HG03039 (cell line): ENCODE measurements around the gene SLC9A4.
A peak's percentile ranks its signal among the peaks of the same experiment; 100 is the strongest.

Experiments
- ATAC-seq: cut with Tn5 transposase; IDR thresholded peaks from one replicate; pipeline ENCODE4 v1.9.1; 2021; ENCODE audit warnings: mild to moderate bottlenecking, moderate library complexity; ENCODE audit not compliant: unreplicated experiment

Gene SLC9A4, protein sequence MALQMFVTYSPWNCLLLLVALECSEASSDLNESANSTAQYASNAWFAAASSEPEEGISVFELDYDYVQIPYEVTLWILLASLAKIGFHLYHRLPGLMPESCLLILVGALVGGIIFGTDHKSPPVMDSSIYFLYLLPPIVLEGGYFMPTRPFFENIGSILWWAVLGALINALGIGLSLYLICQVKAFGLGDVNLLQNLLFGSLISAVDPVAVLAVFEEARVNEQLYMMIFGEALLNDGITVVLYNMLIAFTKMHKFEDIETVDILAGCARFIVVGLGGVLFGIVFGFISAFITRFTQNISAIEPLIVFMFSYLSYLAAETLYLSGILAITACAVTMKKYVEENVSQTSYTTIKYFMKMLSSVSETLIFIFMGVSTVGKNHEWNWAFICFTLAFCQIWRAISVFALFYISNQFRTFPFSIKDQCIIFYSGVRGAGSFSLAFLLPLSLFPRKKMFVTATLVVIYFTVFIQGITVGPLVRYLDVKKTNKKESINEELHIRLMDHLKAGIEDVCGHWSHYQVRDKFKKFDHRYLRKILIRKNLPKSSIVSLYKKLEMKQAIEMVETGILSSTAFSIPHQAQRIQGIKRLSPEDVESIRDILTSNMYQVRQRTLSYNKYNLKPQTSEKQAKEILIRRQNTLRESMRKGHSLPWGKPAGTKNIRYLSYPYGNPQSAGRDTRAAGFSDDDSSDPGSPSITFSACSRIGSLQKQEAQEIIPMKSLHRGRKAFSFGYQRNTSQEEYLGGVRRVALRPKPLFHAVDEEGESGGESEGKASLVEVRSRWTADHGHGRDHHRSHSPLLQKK

DNA sequence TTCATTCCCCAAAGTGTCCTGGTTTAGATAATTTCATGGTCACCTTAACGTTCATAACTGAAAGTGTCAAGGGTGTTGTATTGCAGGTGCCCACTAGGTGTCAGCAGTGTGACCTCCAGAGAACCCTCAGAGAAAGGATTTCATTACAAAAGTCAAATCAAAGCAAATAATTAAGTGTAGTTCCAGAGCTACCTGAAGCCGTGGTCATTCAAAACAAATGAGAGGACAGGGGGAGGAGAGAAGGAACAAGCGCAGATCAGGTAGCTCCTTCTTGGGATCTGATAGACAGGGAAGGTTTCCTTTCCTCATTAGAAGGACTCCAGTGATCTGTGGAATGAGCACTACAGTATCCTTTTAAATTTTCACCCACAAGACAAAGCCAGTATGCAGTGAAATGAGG, at the start of gene SLC9A4:
Gene SLC9A4 (plus strand): TSS at position 207 of the 400 bp plus-strand sequence. CDS start 534 bp downstream, outside the sequence.
- ATAC-seq = no peak

DNA sequence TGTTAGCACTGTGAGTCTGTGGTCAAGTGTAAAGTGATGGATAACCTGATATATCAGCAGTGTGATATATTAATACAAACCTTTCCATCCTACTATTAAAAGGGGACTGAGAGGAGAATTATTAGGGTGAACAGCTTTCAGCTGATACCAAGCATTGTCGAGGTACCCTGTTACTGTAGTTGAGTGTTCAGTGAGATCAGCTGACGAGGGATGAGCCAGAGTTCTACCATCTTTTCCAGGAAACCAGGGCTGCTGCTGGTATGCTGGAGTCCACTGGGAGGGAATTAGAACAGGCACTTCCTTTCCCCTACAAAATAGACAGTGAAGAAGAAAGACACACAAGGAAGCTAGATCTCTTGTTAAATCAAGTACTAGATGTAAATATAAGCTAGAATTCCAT, 49.7 kb upstream of the SLC9A4 start:
- no peak for ATAC-seq

DNA sequence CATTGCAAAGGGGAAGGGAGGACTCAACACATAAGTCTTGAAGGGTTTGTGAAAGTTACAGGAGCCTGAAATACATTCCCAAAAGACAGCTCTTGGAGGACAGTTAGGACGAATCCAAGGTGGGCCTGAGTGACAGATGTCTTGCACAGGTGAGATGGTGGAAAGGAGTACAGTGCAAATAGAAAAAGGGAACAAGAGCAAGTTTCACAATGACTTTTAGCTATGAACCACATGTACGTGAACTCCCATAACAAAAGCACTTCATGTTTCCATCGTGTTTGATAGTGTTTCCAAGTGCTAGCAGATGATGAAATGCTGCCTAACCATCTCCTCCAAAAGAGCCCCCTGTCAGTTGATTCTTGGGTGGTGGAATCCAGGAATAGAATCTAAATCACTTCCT, 48.3 kb upstream of the SLC9A4 start:
- peak; percentile 83 for ATAC-seq

DNA sequence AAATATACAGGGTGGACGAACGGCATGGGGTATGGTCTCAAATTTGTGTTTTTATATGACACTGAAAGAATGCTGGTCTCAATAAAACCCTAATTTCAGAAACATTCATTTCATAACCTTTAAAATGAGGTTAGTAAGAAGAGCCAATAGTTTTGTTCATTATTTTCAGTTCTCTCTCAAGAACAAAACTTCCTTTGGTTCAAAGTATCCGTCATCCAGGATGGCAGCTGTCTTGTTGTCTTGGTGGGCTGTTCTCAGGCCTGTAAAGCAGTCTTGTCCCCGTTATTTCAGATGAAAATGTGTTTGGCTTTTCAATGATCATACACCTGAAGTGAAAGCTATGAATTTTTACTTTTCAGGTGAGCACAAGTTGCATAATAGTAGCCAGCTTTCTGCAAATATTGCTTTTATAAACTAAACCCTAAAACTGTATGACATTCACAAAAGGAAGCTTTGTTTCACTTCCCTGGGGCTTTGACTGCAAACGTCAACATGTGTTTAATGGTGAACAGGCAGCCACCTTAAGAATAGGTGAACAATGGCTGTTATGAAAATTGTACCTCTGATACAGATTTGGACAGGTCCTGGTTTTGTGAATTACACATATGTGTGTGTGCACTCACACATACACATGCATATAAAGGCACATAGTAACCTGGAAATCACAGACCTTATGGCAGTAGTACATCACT, 47.4 kb upstream of the SLC9A4 start:
- ATAC-seq = no peak

DNA sequence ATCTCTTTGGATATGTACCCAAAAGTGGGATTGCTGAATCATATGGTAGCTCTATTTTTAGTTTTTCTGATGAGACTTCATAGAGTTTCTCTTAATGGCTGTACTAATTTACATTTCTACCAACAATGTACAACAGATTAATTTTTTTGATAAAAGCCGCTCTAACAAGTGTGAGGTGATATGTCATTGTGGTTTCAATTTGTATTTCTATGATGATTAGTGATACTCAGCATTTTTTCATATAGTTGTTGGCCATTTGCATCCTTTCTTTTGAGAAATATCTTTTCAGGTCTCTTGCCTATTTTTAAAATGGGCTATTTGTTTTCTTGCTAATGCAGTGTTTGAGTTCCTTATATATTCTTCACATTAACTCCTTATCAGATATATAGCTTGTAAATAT, 45.8 kb upstream of the SLC9A4 start:
- ATAC-seq = no peak

DNA sequence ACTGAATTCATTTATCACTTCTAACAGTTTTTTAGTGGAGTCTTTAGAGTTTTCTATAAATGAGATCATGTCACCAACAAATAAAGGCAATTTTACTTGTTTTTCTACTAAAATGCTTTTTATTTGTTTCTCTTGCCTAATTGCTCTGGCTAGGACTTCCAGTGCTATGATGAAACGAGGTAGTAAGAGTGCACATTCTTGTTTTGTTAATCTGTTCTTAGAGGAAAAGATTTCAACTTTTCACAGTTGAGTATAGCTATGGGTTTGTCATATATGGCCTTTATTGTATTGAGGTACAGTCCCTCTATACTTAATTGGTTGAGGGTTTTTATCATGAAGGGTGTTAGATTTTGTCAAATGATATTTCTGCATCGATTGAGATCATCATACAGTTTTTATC, 44.5 kb upstream of the SLC9A4 start:
- no peak for ATAC-seq

DNA sequence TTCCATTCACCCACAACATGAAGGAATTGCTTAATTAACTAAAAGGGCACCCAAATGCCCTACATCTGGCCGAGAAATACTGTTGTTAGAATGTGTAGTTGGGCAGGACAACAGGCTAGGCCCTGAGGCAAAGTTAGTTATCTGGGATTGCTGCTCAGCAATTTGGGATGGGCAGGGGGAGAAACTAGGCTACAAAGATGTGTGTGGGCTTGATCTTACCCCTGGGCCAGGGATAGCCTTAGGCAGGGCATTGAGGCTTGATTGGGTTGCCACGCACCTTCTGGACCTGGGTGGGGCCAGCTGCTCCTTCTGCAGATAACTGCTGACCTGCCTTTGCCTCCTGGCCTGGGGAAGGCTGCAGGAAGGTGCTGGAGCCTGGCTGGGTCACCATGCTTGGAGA, 40.6 kb upstream of the SLC9A4 start:
- no peak for ATAC-seq

DNA sequence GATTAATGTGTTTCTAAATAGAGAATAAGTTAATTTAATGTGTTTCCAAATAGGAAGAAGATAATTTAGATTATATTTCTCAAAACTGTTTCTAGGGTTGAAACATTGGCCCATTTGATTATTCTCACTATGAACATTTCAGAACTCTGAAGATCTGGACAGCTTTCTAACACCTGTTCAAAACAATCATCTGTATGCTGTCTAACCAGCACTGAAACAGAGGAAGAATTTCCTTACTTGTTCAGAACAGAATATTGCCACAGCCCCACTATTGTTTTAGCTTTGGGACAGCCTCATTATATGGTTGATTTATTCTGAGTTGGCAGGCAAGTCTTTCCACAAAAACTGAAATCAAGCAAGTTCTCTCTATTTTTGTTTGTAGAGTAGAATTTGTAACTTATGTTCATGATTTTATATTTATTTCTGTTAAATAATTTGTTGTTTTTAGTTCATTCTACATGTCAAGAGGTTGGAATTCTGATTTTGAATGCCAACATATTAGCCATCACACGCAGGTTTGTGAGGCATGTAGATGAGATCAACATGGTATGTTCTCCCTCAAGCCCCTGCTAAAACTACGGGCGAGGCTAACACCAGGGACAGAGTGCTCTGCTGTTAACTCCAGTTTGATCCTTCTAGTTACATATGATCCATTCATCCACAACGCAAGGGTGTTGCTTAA, 38.9 kb upstream of the SLC9A4 start:
- ATAC-seq = no peak

DNA sequence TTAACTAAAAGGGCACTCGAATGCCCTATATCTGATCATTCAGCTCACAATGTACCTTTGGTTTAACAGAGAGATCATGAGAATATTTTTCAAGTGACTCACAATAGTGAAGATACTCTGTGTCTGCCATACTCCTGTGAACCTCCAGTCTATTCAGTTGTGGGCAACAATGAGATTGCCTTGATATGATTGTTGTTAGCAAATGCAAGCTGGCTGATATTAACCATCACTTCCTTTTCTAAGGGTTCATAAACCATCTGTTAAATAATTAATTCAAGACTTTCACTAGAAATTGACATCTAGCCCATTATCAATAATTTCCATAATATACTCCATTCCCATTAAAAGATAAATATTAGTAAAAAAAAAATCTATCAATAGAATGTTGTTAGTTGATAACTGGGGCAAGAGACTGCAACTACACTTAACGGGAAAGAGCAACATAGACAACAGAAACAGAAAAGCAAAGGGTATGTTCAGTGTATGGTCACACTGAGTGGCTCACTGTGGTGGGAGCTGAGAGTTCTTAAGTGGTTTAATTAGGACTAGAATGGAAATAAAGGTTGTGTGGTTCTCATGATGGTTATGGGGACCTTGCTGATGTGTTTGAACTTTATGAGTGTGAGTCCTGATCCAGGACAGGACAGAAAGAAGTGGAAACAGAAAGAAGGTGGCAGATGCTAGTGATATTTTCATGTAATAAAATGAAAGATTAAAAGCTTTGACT, 38.2 kb upstream of the SLC9A4 start:
- ATAC-seq = no peak

DNA sequence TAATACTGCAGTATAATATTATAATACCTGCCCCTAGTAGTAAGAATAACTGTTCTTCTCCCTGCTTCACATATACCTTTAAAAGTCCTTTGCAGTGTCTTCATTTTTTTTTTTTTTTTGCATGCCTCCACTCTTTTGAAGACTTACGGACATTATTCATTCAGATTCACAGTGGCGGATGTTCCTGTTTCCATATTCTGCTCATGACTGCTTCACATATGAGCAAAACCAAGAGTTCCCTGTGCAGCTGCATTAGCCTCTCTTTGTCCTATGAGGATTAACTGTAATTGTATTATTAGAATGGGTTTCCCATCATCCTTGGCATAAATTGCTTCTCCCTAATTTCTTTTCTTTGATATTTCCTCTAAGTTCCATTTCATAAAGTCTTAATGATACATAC, 37.3 kb upstream of the SLC9A4 start:
- no peak for ATAC-seq

DNA sequence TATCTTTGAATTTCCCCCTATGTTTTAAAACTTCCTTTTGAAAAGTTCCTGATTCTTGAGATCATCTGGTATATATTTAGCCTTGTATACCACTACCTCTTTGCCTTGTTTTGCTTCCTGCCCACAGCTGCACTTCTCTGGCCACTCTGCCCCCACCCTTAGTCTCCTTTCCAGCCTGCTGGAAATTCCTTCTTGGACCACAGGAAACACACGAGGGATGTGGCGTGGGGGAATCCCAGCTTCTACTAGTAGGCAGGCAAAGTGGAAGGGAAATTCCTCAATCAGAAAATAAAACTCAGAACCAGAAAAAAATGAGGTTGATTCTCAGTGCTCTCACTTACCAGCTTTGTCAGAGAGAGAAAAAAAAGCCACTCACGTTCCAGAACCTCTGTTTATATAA, 36.7 kb upstream of the SLC9A4 start:
- peak; percentile 37 for ATAC-seq

DNA sequence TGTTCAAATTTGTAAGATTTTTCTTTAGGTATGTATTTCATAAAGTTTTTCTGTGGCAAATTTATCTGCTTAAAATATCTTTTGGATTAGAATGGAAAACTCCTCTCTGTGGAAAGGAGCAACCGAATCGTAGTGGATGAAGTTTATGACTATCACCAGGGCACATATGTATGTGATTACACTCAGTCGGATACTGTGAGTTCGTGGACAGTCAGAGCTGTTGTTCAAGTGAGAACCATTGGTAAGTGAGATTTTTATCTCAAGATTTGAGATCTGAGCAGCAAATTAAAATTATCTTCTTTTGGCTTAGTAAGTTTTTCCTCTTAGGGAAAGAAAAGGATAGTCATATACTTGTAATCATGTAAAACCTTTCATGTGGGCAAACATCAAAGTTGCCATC, 35.9 kb upstream of the SLC9A4 start:
- no peak for ATAC-seq

DNA sequence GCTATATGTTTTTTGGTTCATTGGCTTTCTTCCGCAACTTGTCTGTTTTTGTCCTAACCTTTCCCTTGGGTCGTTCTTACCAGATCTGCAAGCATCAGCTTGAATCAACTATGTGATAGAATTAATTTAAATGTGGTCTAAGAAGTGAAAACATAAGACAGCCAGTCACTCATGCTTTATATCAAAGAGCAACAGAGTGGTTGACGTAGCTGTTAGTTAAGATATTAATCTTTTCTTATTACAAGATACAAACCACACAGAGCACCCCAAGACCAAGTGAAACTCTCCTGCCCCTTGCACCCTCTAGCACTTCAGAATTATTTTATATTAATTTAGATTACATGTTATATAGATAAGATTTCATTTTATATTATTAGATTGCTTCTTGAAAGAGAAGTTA, 34.9 kb upstream of the SLC9A4 start:
- ATAC-seq = no peak

DNA sequence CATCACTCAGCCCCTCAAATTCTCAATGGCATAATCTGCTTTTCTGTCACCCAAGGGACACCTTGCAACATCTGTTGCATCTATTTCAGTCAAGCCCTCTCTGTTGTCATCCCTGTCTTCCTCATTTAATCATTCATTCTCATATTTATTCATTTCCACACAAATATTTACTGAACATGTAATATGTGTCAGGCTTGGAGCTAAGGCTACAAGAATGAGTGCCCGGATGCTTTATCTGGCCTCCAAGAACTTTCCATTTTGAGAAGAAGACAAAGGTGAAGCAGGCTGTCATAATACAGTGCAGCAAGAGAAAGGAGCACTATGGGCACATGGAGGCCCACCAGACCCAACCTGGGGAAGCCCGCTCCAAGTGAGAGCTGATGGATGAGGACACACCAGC, 34.4 kb upstream of the SLC9A4 start:
- no peak for ATAC-seq

DNA sequence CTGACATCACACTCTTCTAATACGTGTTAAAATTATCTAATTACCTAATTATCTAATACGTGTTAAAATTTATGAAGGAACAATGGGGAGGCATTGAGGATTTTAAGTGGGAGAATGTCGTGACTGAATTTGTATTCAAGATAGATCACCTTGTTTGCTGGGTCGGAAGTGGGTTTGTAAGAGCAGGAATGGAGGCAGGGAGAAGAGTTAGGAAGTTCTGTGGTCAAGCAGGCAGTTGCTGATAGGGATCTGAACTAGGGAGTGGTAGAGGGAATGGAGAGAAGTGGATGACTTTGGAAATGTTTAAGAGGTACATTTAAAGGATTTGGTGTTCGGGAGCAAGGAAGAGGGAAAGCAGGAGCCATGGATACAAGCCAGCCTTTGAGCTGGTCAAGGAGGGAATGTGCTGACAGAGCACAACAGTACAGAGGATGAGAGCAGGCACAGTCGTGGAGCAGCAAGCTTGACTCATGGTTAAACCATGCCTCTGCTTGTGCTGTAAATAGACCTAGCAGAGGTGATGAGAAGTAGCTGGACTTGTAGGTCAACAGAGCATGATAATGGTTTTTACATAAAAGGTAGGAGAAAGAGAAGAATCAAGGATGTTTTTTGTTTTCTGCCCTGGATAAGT, 33.8 kb upstream of the SLC9A4 start:
- no peak for ATAC-seq

DNA sequence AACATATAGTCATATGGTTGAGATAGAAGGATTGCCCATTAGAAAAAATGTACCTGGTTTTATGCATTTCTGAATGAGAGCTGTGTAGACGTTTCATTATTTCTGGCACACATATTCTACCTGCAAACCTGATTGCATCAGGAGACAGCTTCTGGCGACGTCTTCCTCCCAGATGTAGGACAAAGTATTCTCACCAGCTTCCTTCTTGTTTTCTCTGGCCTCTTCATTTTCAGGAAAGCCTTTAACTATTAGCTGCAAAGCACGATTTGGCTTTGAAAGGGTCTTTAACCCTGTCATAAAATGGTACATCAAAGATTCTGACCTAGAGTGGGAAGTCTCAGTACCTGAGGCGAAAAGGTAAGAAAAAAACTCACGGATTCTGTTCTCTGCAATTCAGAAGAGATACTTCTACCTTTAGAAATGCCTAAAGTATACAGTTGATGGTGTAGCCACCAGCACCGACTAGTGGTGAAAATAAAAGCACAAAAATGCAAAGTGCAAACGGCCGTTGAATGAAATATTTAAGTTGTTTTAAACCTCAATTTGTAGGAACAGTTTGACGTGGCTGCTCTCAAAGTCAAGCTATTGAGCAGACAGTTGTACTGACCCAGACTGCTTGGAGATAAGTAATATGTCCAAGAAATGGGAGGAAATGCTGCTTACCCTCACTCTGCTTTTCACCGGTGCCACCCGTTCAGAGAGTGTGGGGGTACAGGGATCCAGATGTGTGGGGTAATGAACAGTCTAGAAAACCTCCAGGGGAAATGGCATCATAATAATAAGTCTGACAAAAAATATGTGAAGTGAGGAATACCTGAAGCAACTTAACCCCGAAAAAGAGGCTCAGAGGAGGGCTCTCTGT, 29.8 kb upstream of the SLC9A4 start:
- peak; percentile 56 for ATAC-seq

DNA sequence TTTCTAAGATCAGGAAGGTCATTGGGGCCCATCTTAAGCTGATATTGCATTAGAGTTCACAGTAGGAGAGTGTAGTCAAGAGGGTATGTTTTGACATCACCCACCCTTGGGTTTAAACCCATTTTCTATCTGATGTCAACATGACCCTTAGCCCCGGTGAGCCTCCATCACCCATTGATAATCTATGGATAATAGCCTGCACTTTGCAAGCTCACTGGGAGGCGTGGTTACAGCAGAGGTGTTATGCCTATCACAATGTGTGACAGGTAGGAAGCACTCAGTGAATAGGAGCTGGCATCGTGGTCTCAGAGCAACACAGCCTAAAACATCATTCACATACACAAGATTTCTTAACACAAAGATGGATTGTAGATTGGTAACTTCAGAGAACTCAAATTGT, 28.8 kb upstream of the SLC9A4 start:
- ATAC-seq = no peak

DNA sequence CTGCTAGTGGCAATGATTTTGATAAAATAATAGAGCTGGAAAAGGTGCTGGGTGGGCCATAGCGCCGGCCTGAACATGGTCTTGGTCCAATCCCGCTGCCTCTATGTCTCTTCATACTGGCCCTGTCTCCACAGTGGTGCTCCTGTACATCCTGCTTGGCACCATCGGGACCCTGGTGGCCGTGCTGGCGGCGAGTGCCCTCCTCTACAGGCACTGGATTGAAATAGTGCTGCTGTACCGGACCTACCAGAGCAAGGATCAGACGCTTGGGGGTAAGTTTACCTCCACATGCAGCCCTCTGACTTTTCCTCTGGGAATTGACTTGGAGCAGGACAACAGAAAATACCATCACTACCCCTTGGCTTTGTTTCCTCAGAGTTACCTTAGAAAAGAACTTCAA, 26.1 kb upstream of the SLC9A4 start:
- ATAC-seq = no peak

DNA sequence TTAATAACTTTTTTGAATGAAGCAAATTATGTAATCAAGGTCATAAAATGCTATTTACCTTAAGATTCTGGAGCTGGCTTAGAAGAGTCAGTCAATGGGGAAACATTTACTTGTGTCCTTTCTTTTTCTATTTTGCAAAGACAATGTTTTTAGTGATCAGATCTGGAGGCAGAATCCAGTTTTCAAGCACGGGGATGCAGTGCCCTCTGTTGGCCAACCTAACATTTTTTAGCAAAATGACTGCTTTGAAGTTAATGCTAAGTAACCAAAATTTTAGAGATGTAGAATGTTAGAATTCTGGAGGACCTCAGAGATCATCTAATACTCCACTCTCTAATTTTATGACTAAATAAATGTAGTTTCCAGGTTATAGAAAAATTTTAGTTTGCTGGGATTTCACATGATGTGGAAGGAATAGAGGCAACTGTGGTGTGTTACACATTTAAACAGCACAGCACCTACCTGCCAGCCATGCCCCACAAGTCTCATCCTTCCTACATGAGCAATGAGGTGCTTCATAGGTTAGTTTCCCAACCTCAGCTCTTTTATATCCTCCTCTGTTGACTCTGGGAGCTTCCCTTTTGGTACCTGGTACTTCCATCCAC, 23.6 kb upstream of the SLC9A4 start:
- ATAC-seq = no peak
